Stimulated activated CD8-positive, alpha-beta memory T cell treated with anti-CD3 and anti-CD28 coated beads, Interleukin-7, amount 100 ng/mL, for 48 hours (primary cell): ENCODE measurements around the gene RAB11FIP5.
"Not testable (repeated sequence)": the region's sequence is repeated elsewhere in the genome, so short reads cannot be mapped to it uniquely, and the experiment has no call there.

Experiments
- DNase-seq, 2 donors: peaks; one replicate each; pipeline ENCODE4 v3.0.0-alpha.2; 2020; ENCODE audit warnings: low read depth in 1 of 2; ENCODE audit errors: extremely low read depth in 1 of 2

Gene RAB11FIP5, protein sequence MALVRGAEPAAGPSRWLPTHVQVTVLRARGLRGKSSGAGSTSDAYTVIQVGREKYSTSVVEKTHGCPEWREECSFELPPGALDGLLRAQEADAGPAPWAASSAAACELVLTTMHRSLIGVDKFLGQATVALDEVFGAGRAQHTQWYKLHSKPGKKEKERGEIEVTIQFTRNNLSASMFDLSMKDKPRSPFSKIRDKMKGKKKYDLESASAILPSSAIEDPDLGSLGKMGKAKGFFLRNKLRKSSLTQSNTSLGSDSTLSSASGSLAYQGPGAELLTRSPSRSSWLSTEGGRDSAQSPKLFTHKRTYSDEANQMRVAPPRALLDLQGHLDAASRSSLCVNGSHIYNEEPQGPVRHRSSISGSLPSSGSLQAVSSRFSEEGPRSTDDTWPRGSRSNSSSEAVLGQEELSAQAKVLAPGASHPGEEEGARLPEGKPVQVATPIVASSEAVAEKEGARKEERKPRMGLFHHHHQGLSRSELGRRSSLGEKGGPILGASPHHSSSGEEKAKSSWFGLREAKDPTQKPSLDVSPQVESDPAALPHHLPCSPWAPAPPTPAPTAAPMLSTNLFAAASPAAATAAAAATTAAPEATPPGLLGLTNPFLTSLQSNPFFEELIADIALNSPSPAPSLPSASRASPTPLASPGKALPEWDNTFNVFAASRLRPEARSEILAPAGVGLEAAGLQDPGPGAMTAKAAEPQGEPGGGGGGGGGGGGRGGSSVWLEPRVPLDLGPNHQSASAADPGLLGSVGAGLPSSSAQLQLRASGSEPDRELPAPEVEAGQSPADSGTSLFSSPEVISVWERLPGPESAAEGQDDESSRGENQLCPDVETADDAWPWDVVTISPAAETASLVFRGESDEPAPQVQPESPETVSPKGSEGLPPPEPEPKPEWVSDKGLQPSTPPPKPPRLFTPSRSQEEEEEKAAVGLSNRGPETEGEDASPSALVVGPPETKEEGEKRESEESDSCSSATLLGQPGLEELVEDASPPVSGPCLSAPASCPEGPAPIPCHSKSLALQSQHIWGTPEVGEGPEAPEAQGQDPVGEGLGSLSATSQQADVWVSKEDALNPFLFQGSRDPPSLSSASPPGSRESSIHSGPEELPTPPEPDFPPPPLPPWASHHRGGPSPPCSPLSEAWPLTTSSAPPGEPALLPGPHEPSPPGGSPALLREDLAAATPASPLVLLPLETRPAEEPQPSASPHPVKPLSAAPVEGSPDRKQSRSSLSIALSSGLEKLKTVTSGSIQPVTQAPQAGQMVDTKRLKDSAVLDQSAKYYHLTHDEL (N-terminal part only)

DNA sequence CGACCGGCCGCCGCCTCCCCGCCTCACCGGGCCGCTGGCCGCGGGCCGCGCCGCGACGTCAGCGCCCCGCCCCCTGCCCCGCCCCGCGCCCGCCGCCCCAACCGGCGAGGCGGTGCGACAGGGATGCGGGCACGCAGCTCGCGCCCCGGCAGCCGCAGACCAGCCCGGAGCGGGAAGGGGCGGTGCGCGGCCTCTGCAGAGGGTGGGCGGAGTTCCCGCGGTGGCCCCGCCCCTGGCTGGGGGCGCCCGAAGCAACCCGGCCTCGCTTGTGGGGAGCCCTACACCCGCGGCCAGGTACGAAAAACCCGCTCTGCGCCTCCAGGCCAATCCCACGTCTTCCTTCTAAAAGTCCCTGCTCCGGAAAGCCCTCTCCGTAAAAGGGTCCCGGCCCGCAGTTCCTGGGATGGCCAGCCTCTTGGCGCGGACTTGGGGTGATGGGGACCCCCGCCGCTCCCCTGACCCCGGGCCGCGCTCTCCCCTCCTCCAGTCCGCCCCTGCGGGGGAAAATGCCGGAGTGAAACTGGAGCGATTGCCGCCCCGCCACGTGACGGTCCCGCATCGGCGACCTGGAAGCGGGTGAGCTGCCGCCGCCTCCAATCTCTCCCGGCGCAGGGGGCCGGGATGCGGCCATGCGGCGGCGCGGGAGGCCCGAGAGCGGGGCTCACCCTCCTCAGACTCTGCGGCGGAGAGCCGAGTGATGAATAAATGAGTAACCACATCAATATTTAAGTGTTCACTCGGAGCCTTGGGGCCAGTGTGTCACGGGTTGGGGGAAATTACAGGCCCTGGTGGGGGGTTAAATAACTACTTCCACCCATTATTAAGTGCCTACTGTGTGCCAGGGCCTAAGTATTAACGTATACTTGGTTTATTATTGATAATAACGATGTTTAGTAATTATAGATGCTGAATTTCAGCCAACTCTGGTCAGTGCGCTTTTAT, at the start of gene RAB11FIP5:
Gene RAB11FIP5 (minus strand): TSS at position 36 of the 942 bp plus-strand sequence. CDS start 171 bp downstream, outside the sequence.
- peak; percentile 40 to 50 for DNase-seq

DNA sequence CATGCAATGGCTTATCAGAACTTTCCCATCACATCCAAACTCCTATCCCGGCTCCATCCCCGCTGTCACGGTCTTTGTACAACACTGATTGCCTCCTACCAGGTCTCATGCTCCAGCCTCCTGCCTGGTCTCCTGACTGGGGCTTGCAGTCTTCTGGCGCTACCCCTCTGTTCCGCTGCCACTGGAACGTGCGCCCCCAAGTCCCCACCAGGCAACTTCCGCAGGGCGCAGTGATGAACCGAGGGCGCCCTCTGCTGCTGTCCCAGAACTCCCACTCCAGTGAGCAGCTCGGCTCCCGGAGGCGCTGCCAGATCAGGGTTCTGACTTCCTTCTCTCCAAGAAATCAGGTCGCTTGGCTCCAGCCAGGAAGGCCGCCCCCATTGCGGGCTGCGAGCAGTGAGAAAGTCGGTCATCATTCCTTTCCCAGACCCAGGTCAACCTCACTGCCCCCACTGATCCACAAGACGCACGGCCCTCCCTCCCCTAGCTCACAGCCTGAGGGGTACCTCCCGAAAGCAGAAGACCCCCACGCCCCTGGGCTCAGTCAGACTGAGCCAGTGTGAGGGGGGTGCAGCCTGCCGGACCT, 43.9 kb upstream of the RAB11FIP5 start:
- no peak for DNase-seq

DNA sequence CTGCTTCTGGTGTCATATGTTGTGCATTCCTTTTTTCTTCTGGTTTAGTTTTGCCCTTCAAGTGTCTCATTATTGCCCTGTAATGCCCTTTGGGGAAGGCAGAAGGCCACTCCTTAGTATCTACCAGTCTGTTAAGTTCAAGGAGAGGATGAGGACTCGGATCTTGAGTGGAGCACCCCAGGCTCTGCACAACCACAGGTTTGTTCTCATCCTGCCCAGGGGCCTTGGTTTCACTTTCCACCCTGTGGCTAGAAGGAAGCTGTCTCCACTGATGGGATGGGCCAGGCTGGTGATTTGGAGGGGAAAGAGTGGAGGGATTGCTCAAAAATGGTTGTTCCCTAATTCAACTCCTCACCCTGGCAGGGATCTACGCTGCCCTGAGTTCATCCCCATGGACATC, 30.2 kb upstream of the RAB11FIP5 start:
- no peak for DNase-seq

DNA sequence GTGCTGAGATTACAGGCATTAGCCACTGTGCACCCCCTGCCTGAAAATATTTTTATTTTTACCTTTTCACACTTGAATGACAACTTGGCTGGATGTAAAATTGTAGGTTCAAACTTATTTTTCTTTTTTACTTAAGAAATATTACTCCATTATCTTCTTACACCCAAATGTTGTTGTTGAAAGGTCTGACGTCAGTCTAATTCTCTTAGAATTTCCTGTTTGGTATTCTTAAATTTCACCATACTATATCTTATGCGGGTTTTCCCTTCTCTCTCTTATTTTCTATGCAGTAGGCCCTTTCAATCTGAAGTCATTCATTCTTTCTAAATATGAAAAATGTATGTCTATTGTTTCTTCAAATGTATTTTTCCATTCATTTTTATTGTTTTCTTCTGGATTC, 29.1 kb upstream of the RAB11FIP5 start:
- no peak for DNase-seq

DNA sequence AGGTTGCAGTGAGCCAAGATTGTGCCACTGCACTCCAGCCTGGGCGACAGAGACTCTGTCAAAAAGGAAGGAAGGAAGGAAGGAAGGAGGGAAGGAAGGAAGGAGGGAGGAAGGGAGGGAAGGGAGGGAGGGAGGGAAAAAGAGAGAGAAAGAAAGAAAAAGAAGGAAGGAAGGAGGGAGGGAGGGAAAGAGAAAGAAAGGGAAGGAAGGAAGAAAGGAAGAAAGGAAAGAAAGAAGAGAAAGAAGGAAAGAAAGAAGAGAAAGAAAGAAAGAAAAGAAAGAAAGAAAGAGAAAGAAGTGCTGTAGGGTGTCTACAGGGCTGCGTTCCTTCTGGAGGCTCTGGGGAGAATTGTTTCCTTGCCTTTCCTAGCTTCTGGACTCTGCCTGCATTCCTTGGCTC, 22.5 kb upstream of the RAB11FIP5 start:
- DNase-seq, result no peak

DNA sequence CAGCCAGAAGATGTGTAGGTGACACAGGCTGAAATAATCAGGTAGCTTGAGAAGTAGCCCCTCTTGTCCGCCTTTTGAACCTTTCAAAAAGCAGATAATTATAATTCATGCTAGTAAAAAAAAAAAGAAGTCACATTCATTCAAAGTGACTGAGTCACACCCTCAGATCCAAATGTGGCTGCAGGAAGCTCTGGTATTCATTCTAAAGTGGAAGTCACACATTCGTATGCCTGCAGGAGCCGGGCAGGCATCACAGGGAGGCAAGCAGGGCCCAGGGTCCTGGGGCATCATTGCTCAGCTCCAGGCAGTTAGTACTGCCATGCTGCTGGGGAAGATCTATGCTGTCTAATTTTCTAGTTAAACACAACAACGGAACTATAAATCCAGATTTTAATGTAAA, 21.7 kb upstream of the RAB11FIP5 start:
- DNase-seq, result no peak

DNA sequence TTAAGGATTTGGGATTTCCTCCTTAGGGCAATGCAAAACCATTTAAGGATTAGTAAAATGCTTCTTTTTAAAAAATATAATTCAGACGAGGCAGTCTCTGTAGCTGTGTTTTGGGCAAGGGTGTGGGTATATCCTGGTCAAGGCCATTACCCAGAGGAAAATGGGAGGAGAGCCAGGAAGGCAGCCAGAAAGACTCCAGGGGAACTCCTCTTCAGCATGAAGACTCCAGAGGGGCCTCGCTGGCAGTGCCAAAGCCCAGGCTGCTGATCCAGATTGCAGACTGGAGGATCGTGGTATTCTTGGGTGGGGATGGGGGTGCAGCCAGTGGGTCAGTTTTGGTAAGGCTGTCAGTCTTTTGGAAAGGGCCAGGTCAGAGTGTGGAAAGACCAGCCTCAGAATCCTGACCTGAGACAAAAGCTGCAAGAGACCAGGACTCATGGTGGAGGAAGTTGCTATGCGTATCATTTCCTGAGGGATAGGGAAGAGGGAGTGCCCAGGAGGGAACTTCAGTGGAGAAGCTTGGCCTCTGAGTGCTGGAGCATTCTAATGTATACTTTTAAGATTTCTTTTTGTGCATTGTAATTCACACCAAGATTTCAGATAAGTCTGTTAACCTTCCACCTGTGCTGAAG, 20.9 kb upstream of the RAB11FIP5 start:
- no peak for DNase-seq

DNA sequence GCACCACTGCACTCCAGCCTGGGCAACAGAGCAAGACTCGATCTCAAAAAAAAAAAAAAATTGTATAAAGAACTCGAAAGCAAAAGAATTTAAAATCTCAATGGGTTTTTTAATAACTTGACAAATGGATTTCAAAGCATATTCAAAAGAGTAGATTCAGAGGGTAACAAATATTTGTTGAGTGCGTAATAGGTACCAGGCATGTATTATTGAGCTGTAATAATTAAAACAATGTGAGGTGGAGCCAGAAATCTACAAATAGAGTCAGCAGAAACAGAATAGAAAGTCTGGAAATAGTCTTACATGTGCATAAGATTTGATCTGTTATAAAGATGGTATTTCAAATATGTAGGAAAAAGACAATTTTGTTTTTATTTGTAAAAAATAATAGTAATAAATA, 19.1 kb upstream of the RAB11FIP5 start:
- no peak for DNase-seq

DNA sequence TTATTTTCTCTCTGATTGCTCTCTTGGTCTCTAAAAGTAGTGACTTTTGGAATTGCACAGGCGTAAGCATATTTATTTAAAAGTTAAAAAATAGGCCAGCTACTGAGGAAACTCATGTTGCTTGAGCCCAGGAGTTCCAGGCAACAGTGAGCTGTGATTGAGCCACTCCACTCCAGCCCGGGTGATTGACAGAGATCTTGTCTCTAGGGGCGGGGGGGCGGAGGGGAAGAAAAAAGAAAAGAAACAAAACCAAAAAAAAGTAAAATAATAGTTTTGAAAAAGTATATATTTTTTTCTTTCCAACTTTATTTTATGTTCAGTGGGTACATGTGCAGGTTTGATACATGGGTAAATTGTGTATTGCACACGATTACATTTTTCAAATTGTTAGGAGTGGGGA, 18.0 kb upstream of the RAB11FIP5 start:
- DNase-seq, result no peak

DNA sequence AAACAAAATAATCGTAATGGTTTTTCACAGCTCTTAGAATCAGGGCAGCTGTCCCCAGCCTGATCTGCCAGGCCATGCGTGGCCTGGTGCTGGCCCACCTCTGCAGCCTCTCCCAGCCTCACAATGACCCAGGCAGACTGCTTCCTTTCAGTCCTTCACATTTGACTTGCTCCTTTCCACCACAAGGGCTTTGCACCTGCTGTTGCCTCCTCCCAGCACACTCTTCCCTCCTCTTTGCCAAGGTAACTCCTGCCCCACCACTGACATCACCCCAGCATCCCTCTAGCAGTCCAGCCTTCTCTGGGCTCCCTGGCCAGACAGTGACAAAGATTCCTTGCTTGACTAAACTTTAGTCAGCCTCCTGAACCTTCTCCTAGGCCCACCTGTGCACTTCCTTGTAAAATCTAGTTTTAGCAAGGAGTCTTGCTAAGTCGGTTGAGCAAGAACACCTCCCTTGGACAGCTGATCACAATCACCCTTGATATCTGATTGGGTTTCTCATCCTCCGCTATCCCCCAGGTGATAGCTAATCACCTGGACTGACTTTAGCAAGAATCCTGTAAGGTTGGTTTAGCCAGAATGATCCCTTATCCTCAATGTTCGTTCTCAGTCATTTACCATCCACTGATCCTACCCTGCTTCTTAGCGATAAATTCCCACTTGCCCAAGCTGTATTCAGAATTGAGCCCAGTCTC, 16.2 kb upstream of the RAB11FIP5 start:
- no peak for DNase-seq

DNA sequence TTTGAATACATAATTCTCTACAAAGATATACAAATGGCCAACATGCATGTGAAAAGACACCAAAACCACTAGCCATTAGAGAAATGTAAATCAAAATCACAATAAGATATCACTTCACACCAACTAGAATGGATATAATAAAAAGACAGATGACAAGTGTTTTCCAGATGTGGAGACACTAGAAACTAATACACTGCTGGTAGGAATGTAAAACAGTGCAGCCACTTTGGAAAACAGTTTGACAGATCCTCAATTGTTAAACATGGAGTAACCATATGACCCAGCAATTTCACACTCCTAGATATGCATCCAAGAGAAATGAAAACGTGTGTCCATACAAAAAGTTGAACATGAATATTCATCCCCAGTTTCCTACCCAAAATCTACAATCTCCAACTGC, 9.8 kb upstream of the RAB11FIP5 start:
- no peak for DNase-seq

DNA sequence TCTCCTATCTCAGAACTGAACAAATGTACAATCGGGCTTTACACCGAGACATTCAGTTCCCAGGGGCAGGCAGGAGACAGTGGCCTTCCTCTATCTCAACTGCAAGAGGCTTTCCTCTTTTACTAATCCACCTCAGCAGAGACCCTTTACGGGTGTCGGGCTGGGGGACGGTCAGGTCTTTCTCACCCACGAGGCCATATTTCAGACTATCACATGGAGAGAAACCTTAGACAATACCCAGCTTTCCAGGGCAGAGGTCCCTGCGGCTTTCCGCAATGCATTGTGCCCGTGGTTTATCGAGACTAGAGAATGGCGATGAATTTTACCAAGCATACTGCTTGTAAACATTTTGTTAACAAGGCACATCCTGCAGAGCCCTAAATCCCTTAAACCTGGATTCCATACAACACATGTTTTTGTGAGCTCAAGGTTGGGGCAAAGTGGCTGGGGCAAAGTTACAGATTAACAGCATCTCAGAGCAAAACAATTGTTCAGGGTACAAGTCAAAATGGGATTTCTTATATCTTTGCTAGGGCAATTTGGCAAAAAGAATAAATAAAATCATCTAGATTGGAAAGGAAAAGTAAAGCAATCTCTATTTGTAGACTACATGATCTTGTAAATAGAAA, 7.0 kb upstream of the RAB11FIP5 start:
- DNase-seq, result not testable (repeated sequence)

DNA sequence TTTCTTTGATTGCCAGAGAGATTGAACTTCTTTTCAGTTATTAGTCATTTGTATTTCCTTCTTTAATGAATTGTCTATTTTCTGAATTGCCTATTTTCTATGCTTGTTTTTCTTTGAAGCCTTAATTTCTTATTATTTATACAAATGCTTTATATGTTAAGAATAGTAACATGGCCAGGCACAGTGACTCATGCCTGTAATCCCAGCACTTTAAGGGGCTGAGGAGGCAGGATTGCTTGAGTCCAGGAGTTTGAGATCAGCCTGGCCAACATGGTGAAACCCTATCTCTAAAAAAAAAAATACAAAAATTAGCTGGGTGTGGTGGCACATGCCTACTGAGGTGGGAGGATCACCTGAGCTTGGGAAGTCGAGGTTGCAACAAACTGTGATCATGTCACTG, 4.7 kb upstream of the RAB11FIP5 start:
- no peak for DNase-seq

DNA sequence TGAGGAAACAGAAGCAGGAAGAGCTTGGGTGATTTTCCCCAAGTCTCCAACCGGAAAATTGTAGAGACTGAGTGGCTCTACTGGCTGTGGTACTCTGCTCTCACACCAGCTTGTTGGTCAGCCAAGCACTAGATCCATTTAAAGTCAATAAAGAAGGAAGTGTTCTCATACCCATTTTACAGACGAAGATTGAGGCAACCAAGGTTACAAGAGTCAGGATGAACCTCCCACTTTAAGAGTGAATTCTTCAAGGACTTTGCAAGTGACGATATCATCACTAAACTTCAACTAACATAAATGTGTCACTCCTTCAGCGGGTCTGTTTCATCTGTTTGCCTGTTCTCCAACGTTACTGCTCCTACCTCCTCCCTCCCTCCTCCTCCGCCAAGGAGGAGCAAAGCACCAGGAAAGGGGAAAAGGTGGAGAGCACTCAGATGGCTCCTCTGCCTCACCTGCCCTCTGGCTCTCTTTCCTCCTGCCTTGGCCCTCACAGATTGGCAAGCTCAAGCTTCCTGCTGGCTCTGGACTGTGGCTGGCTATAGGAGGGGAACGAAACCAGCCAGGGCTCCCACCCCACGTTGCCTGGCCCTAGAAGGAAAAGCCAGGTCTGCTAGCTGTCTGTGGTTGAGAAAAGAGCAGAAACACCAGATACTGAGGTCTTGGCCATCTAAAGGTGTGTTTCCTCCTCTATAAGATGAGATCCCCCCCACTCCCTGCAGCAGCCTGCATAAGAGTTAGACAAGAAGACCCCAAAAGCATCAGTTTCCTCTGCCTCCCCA, 3.6 kb upstream of the RAB11FIP5 start:
- no peak for DNase-seq

DNA sequence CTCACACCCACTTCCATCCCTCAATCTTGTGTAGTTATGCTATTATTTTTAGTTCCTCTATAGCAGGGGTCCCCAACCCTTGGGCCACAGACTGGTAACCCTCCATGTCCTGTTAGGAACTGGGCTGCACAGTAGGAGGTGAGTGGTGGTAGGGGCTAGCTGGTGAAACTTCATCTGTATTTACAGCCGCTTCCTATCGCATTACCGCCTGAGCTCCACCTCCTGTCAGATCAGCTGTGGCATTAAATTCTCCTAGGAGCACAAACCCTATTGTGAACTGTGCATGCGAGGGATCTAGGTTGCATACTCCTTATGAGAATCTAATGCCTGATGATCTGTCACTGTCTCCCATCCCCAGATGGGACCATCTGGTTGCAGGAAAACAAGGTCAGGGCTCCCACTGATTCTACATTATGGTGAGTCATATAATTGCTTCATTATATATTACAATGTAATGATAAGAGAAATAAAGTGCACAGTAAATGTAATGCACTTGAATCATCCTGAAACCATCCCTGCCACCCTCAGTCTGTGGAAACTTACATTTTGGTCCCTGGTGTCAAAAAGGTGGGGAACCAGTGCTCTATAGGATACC, 1.6 kb upstream of the RAB11FIP5 start:
- no peak for DNase-seq

DNA sequence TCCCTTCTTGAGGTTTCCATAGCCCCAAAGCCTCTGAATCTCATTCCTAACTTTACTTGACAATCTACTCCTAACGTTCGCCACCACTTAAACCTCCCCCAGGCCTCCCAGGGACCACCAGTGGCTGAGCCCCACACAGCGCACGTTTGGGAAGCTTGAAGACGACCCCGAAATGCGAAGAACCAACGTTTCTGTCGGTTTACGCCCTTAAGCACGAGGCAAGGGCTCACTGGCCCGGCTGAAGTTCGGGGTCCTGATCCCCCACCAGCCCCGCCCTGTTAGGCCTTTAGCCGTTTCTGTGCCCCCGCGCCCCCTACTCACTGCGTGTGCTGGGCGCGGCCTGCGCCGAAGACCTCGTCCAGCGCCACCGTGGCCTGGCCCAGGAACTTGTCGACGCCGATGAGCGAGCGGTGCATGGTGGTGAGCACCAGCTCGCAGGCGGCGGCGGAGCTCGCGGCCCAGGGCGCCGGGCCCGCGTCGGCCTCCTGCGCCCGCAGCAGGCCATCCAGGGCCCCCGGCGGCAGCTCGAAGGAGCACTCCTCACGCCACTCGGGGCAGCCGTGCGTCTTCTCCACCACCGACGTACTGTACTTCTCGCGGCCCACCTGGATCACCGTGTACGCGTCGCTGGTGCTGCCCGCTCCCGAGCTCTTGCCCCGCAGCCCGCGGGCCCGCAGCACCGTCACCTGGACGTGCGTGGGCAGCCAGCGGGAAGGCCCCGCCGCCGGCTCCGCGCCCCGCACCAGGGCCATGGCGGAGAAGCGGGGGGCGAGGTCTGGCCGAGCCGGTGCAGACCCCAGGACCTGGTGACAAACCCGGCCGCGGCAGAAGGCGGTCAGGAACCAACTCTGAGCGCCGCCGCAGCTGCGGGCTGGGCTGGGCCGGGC, 479 bp downstream of the RAB11FIP5 start:
- no peak for DNase-seq
